GM06990 (cell line): ENCODE measurements around the gene SHC3.

Experiments used
- DNase-seq: peaks from one replicate; pipeline ENCODE4 v3.0.0-alpha.2; 2011; ENCODE audit not compliant: insufficient read length; ENCODE audit errors: extremely low read depth
- H3K27me3 ChIP-seq: replicated peaks from 2 replicates; pipeline ENCODE4 v1.6.0; 2011; ENCODE audit warnings: low read length; ENCODE audit not compliant: control insufficient read depth, insufficient read depth
- H3K36me3 ChIP-seq: 2 replicates; pipeline ENCODE4 v1.5.1; 2011; ENCODE audit warnings: low read length; ENCODE audit not compliant: control insufficient read depth, insufficient read depth
- H3K4me3 ChIP-seq: replicated peaks from 2 replicates; pipeline ENCODE4 v1.5.1; 2011; ENCODE audit warnings: low read depth, mild to moderate bottlenecking, control low read depth, low read length
- TF ChIP-seq, protein P1 (sequence below): IDR thresholded peaks from 2 replicates; pipeline ENCODE4 v1.5.1; 2011; ENCODE audit warnings: low read length, control low read depth, mild to moderate bottlenecking, inconsistent platforms; ENCODE audit not compliant: insufficient read depth, poor library complexity, severe bottlenecking

SHC3 gene

DNA sequence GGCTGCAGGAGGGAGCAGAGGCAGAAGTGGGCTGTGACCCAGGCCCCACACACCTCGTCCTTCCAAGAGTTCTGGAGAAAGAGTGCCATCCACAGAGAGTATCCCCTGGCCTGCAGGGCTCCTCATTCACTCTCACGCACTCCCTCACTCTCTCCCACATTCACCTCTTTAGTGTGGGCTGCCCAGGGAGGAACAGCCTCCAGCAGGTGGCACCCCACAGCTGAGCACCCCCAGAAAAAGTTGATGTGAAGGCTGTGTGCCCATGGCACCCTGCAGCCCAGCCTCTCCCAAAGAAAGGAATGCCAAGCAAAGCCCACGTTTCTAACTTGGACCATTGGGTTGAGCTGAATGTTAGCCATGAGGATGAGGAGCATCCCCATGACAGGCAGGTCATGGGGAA lies 4.5 kb upstream of the SHC3 start:
- H3K36me3 ChIP-seq = no peaks in the 10 kb centered on the region
- no peak overlapping the region for H3K4me3 ChIP-seq
- no peaks in the 10 kb centered on the region; the same call in 1 of the 2 replicates for H3K27me3 ChIP-seq
- TF ChIP-seq, protein P1, sequence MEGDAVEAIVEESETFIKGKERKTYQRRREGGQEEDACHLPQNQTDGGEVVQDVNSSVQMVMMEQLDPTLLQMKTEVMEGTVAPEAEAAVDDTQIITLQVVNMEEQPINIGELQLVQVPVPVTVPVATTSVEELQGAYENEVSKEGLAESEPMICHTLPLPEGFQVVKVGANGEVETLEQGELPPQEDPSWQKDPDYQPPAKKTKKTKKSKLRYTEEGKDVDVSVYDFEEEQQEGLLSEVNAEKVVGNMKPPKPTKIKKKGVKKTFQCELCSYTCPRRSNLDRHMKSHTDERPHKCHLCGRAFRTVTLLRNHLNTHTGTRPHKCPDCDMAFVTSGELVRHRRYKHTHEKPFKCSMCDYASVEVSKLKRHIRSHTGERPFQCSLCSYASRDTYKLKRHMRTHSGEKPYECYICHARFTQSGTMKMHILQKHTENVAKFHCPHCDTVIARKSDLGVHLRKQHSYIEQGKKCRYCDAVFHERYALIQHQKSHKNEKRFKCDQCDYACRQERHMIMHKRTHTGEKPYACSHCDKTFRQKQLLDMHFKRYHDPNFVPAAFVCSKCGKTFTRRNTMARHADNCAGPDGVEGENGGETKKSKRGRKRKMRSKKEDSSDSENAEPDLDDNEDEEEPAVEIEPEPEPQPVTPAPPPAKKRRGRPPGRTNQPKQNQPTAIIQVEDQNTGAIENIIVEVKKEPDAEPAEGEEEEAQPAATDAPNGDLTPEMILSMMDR = peak; percentile 58
- DNase-seq = no peak

DNA sequence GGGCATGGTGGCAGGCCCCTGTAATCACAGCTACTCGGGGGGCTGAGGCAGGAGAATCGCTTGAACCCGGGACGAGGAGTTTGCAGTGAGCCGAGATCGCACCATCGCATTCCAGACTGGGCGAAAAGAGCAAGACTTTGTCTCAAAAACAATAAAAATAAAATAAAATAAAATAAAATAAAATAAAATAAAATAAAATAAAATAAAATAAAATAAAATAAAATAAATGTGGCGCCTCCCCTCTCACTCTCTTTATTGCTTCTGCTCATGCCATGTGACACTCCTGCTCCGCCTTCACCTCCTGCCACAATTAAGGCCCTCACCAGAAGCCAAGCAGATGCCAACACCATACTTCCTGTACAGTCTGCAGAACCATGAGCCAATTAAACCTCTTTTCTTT lies 3.8 kb upstream of the SHC3 start:
- TF ChIP-seq, protein P1 = no peak

DNA sequence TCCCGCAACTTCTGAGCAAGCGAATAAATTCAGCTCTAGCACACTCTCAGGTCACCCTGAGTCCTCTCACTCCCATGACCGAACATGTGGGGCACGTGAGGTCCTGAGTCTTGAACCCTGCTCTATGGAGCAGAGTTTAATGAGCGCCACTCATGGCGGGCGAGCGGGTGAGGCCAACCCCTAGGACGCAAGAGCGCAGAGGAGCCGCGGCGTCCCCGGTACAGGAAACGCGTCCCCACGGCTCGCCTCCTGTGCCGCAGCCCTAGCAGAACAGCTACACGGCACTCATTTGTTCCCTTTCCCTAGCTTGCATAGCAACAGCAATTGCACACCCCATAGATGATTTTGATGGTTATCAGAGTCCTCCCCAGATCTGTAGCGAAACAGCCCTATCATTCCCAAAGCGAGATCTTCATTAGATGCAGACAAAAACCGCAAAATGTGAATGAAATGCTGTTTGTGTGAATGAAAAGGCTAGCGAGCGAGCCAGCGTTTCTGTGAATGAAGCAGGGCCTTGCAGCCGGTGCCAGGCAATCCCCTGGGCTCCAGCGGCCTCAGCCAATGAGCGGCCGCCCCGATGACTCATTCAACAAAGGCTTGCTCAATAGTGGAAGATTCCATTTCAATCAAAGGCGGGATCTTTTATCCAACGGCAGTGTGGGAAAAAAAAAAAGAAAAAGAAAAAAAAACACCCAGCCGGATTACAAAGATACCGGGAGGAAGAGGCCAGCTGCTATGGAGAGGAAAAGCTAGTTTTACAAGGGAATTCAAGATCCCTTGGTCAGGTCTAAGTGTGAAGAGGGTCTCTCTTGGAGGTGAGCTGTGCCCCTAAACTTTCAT lies 1.5 kb upstream of the SHC3 start:
- peak overlapping the region; percentile 13 for H3K4me3 ChIP-seq
- no peaks in the 10 kb centered on the region for H3K36me3 ChIP-seq
- peaks cover 2% of the 10 kb centered on the region for H3K27me3 ChIP-seq
- TF ChIP-seq, protein P1 = no peak
- peak; percentile 28 for DNase-seq

More for the DNA sequence above, 3.8 kb upstream of the SHC3 start:
- Histone ChIP-seq H3K36me3 (no peaks in the 10 kb centered on the region), H3K4me3 (no peak overlapping the region), H3K27me3 (no peaks in the 10 kb centered on the region; the same call in 1 of the 2 replicates)
- no peak for DNase-seq

DNA sequence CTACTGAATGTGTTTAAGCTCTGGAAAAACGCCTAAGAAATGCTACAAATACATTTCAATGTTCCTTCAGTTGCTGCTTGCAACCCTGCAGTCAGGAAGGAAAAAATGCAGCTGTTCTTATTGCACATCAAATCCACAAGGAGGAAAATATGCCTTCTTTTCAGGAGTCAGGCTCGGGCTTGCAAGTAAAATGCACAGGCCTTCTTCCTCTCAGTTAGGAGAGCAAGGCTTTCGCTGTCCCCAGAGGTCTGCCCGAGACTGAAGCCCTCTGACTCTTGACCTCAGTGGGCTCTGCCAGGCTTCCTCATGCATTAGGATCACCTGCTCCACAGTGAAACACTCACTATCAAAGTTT lies 899 bp upstream of the SHC3 start:
- peaks cover 2% of the 10 kb centered on the region for H3K27me3 ChIP-seq
- TF ChIP-seq, protein P1 = no peak
- no peaks in the 10 kb centered on the region for H3K36me3 ChIP-seq
- no peak for DNase-seq
- H3K4me3 ChIP-seq = no peak overlapping the region; the same call in none of the 2 replicates

DNA sequence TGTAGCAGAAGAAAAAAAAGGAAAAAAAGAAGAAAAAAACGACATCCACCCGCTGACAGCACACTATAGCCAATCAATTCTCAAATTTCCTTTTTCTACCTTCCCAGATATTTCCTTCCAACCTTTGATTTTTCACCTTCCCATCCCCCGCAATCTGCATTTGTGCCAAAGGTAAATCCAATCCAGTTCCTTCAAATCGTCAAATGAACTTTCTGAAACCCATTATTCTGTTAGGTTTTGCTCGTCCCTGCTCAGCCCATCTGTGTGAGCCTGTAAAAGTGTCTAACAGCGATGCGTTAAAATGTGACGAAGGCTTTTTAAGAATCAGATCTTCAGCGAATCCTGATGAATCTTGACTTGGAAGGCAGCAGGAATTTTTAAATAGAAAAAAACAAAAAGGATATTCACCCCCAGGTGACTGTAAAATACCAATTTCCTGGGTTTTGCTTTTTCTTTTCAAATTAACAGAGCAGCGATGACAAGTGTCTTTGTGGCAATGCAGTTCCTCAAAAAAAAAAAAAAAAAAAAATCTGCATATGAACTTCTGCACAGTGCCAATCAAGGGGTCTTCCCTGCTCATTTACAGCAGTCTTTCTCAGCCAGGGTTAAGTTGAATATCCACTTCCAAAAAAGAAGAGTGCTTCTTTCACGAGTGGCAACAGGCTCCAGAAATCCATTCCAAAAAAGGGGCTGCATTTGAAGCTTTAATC lies 367 bp upstream of the SHC3 start:
- peaks cover 2% of the 10 kb centered on the region for H3K27me3 ChIP-seq
- H3K36me3 ChIP-seq = no peaks in the 10 kb centered on the region
- TF ChIP-seq, protein P1 = no peak
- no peak for DNase-seq
- H3K4me3 ChIP-seq = no peak overlapping the region
